Measurements from ENCODE around the gene RXRA.

GRCh38 chr9:134420974-134421432, 94.7 kb downstream of the RXRA start:
- TF ChIP-seq POLR2A (IDR thresholded peaks at IDR 0.05) (no peak), CTCF (IDR thresholded peaks at IDR 0.05 in 8 of 11, conservative IDR thresholded peaks at IDR 0.05 in 3 of 11) (no peak)

Data from spleen (tissue), 7 donors.